GM23338 (cell line): ENCODE results near the gene CXorf49.
"Not testable (repeated sequence)": the region's sequence is repeated elsewhere in the genome, so short reads cannot be mapped to it uniquely, and the experiment has no call there.

ENCODE experiments used
- CREB1 ChIP-seq: fragments of 250-450 bp; sonication (Bioruptor Pico); IDR thresholded peaks from 2 replicates; pipeline ENCODE4 v1.5.0; 2020; ENCODE audit warnings: low read depth, mild to moderate bottlenecking, moderate library complexity
- CTCF ChIP-seq, 2 experiments: fragments of 200-600 bp in 1 of 2; sonication (generic) in 1 of 2; conservative IDR thresholded peaks; 2 replicates each; pipeline versions ENCODE4 v1.5.1 to v1.6.1; 2016 to 2017; ENCODE audit warnings: antibody characterized with exemption in 2 of 2, low read depth in 2 of 2, mild to moderate bottlenecking in 2 of 2, moderate library complexity in 1 of 2
- EZH2 ChIP-seq: fragments of 200-600 bp; sonication (generic); IDR thresholded peaks from one replicate; pipeline ENCODE4 v1.8.0; 2017; ENCODE audit warnings: antibody characterized with exemption, mild to moderate bottlenecking, low read depth; ENCODE audit not compliant: unreplicated experiment
- EZH2phosphoT487 ChIP-seq: fragments of 200-600 bp; sonication (generic); IDR thresholded peaks from one replicate; pipeline ENCODE4 v1.8.1; 2018; ENCODE audit warnings: antibody characterized with exemption; ENCODE audit not compliant: unreplicated experiment
- JUNB ChIP-seq: IDR thresholded peaks from one replicate; pipeline ENCODE4 v1.6.1; 2016; ENCODE audit warnings: antibody characterized with exemption; ENCODE audit not compliant: unreplicated experiment
- POLR2AphosphoS5 ChIP-seq: IDR thresholded peaks from 2 replicates; pipeline ENCODE4 v1.6.1; 2016; ENCODE audit warnings: antibody characterized with exemption, low read depth
- REST ChIP-seq: IDR thresholded peaks from one replicate; pipeline ENCODE4 v1.6.1; 2018; ENCODE audit warnings: antibody characterized with exemption; ENCODE audit not compliant: unreplicated experiment
- ZNF114 ChIP-seq: fragments of 250-450 bp; sonication (Bioruptor Pico); IDR thresholded peaks from 2 replicates; pipeline ENCODE4 v1.5.0; 2020; ENCODE audit warnings: mild to moderate bottlenecking, moderate library complexity

- TF ChIP-seq CTCF (conservative IDR thresholded peaks at IDR 0.05; ENCODE audit: low read depth in 2 of 2); EZH2; EZH2phosphoT487; POLR2AphosphoS5; CREB1 (CRISPR knock-in tag); REST; JUNB; ZNF114 (CRISPR knock-in tag): not testable (repeated sequence)
Measured at GRCh38 chrX:71760688-71761281, 42.7 kb upstream of the CXorf49 start.
